Esophagus squamous epithelium (tissue), 4 donors: ENCODE data around the gene ADI1.

Experiments
- POLR2A ChIP-seq, 4 donors: fragments of 450-650 bp; IDR thresholded peaks; one replicate each; pipeline ENCODE4 v1.6.1; 2017; ENCODE audit warnings: antibody characterized with exemption in 4 of 4, mild to moderate bottlenecking in 4 of 4, moderate library complexity in 3 of 4
- TF ChIP-seq, protein P1 (sequence below), 6 experiments: fragments of 450-650 bp in 4 of 6; fragments of 200-600 bp in 2 of 6; sonication (generic) in 2 of 6; IDR thresholded peaks; one replicate each; pipeline ENCODE4 v1.5.1; 2016 to 2019; ENCODE audit warnings: antibody characterized with exemption in 6 of 6, mild to moderate bottlenecking in 4 of 6, moderate library complexity in 4 of 6

DNA sequence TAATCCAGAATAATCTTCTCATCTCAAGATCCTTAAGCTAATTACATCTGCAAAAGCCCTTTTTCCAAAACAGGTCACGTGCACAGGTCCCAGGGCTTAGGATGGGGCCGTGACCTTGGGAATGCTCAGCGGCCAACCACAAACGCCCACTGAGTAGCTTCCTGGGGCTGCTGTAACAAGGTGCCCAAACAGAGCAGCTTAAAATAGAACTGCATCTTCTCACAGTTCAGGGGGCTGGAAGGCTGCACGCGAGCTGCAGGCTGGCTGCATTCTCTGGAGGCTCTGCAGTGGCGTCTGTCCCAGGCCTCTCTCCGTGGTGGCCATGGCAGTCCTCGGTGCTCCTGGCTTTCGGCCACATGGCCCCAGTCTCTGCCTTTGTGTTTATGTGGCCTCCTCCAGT lies 31.9 kb downstream of the ADI1 start:
- TF ChIP-seq, protein P1, sequence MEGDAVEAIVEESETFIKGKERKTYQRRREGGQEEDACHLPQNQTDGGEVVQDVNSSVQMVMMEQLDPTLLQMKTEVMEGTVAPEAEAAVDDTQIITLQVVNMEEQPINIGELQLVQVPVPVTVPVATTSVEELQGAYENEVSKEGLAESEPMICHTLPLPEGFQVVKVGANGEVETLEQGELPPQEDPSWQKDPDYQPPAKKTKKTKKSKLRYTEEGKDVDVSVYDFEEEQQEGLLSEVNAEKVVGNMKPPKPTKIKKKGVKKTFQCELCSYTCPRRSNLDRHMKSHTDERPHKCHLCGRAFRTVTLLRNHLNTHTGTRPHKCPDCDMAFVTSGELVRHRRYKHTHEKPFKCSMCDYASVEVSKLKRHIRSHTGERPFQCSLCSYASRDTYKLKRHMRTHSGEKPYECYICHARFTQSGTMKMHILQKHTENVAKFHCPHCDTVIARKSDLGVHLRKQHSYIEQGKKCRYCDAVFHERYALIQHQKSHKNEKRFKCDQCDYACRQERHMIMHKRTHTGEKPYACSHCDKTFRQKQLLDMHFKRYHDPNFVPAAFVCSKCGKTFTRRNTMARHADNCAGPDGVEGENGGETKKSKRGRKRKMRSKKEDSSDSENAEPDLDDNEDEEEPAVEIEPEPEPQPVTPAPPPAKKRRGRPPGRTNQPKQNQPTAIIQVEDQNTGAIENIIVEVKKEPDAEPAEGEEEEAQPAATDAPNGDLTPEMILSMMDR (IDR thresholded peaks at IDR 0.05): no peak
- no peak for TF ChIP-seq POLR2A (IDR thresholded peaks at IDR 0.05)
